Fibroblast of villous mesenchyme (primary cell): Measurements from ENCODE around the gene ABCA12. TPM values are rescaled to one million over a fixed set of nuclear protein-coding genes. Genes with fewer than 3 reads are reported as not detected.

ENCODE experiments used
- DNase-seq: peaks from one replicate; pipeline ENCODE4 v3.0.0-alpha.2; 2010; ENCODE audit warnings: low read depth
- H3K4me3 ChIP-seq: 2 replicates; pipeline ENCODE4 v1.5.1; 2011; ENCODE audit warnings: low read depth, mild to moderate bottlenecking, low read length
- total RNA-seq: library from RNA; depleted of rRNA; stranded (reverse); fragments of >200 nt; gene quantifications from 2 replicates; pipeline ENCODE4 v1.2.3, GENCODE V29; 2012
- TF ChIP-seq, protein P1 (sequence below): IDR thresholded peaks from 2 replicates; pipeline ENCODE4 v1.5.1; 2012; ENCODE audit warnings: low read depth, mild to moderate bottlenecking, low read length; ENCODE audit not compliant: insufficient read depth

Gene ABCA12
- total RNA-seq, 1 donor, result under 0.01 TPM

DNA sequence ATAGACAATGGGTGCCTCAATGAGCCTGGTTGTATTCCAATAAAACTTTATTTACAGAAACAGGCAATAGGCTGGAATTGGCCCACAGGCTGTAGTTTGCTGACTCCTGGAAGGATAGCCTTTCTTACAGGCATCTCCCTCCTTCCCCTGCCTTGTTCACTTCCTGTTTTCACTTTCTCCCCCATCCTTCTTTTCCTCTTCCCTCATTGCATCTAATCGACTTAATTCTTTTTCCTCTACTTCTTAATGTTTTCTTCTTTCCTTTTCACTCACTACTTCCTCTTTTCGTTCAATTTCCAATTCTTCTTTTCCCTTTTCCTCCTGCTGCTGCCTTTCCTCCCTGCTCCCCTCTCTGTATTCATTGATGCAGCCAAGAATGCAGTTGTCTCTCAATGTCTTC is 70.0 kb downstream of the ABCA12 start:
- DNase-seq, result no peak
- no peak overlapping the region for H3K4me3 ChIP-seq
- TF ChIP-seq, protein P1, sequence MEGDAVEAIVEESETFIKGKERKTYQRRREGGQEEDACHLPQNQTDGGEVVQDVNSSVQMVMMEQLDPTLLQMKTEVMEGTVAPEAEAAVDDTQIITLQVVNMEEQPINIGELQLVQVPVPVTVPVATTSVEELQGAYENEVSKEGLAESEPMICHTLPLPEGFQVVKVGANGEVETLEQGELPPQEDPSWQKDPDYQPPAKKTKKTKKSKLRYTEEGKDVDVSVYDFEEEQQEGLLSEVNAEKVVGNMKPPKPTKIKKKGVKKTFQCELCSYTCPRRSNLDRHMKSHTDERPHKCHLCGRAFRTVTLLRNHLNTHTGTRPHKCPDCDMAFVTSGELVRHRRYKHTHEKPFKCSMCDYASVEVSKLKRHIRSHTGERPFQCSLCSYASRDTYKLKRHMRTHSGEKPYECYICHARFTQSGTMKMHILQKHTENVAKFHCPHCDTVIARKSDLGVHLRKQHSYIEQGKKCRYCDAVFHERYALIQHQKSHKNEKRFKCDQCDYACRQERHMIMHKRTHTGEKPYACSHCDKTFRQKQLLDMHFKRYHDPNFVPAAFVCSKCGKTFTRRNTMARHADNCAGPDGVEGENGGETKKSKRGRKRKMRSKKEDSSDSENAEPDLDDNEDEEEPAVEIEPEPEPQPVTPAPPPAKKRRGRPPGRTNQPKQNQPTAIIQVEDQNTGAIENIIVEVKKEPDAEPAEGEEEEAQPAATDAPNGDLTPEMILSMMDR, result no peak

GRCh38 chr2:215066124-215066523 is 72.3 kb downstream of the ABCA12 start:
- no peak overlapping the region for H3K4me3 ChIP-seq
- TF ChIP-seq, protein P1, result no peak
- DNase-seq, result no peak

GRCh38 chr2:215063526-215063925 is 74.9 kb downstream of the ABCA12 start:
- no peak for DNase-seq
- H3K4me3 ChIP-seq, result no peak overlapping the region
- TF ChIP-seq, protein P1, result no peak

GRCh38 chr2:215060861-215061536 is 77.4 kb downstream of the ABCA12 start:
- TF ChIP-seq, protein P1, result no peak
- no peak for DNase-seq
- H3K4me3 ChIP-seq, result no peak overlapping the region

GRCh38 chr2:215059724-215060123 is 78.7 kb downstream of the ABCA12 start:
- H3K4me3 ChIP-seq, result no peak overlapping the region
- no peak for DNase-seq
- TF ChIP-seq, protein P1, result no peak

- TF ChIP-seq, protein P1, result no peak
- H3K4me3 ChIP-seq, result no peak overlapping the region
- no peak for DNase-seq
Observed at GRCh38 chr2:215055891-215056290, 82.5 kb downstream of the ABCA12 start.

DNA sequence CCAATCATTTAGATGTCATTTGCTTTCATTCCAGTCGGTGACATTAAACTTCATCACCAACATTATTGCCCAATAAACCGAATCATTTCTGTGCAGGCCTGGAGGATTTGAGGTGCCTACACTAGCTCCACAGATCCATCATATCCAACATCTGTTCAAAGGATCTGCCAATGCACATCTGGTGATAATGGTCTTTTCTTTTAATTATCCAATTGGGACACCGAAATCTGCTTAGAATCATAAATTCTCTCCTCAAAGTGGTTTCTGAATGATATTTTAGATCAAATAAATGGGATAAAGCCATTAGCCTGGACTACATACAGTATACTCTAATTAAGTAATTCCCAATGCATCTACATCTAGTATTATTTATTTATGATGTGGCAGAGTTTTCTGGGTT is 85.6 kb downstream of the ABCA12 start:
- H3K4me3 ChIP-seq, result no peak overlapping the region
- DNase-seq, result no peak
- TF ChIP-seq, protein P1, result no peak
